GM13977 (cell line): ENCODE data around the gene SUCO.

Experiments
- DNase-seq: peaks from one replicate; pipeline ENCODE4 v3.0.0; 2012; ENCODE audit warnings: low spot score
- CTCF ChIP-seq: IDR thresholded peaks from 2 replicates; pipeline ENCODE4 v1.5.1; 2012; ENCODE audit warnings: mild to moderate bottlenecking, control low read depth; ENCODE audit not compliant: insufficient read depth; ENCODE audit errors: extremely low read depth, missing control alignments
- in situ Hi-C: fragments of 300-500 bp; cut with MboI; formaldehyde crosslinking; loops from one replicate; pipeline ENCODE4 v1.12.0; 2022; ENCODE audit warnings: low sequenced_read_pairs, low pct_unique_long_range_greater_than_20kb, mixed read lengths, inconsistent platforms; ENCODE audit not compliant: unreplicated experiment

SUCO gene

GRCh38 chr1:172656576-172656975 is 123.6 kb downstream of the SUCO start:
- in situ Hi-C loops, result no loop called here
- no peak for TF ChIP-seq CTCF
- no peak for DNase-seq

GRCh38 chr1:172657586-172657985 is 124.6 kb downstream of the SUCO start:
- no peak for DNase-seq
- in situ Hi-C loops, result no loop called here
- no peak for TF ChIP-seq CTCF

GRCh38 chr1:172658871-172659453 is 126.0 kb downstream of the SUCO start, which contains the start of gene FASLG:
Gene FASLG (plus strand): TSS chr1:172659103. CDS start chr1:172659202, 99 bp downstream.
- TF ChIP-seq CTCF, result no peak
- DNase-seq, result no peak
- in situ Hi-C loops, result no loop called here

GRCh38 chr1:172661107-172661506 is 128.2 kb downstream of the SUCO start:
- no peak for DNase-seq
- in situ Hi-C loops, result no loop called here
- TF ChIP-seq CTCF, result no peak
